Suprapubic skin (tissue), 3 donors: ENCODE data around the gene ZDHHC14.

Experiments
- POLR2A ChIP-seq, 2 donors: fragments of 450-650 bp; IDR thresholded peaks; one replicate each; pipeline ENCODE4 v1.6.1; 2017; ENCODE audit warnings: antibody characterized with exemption in 2 of 2, mild to moderate bottlenecking in 2 of 2, moderate library complexity in 2 of 2
- TF ChIP-seq, protein P1 (sequence below), 2 donors: fragments of 200-600 bp in 1 of 2; fragments of 450-650 bp in 1 of 2; sonication (generic) in 1 of 2; IDR thresholded peaks; one replicate each; pipeline ENCODE4 v1.5.1; 2016 to 2019; ENCODE audit warnings: antibody characterized with exemption in 2 of 2, mild to moderate bottlenecking in 1 of 2, moderate library complexity in 1 of 2

DNA sequence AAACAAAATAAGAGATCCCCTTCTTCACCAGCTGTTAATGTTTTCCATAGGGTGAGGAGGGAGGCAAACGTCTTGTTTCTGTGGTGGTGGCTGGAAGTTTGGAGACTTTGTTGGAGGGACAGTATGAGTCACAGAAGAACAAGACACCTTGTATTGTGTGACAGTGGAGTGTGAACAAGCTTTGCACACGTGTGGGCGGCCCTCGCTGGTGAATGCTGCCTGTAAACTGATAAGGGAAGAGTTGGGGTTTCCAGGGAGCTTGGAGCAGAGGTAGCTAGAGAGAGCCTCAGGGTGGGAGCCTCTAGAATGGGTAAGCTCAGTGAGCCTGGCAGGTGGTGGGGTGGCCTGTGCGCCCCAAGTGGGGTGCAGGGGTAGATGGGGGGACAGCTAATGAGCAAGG is 78.3 kb downstream of the ZDHHC14 start:
- TF ChIP-seq, protein P1, sequence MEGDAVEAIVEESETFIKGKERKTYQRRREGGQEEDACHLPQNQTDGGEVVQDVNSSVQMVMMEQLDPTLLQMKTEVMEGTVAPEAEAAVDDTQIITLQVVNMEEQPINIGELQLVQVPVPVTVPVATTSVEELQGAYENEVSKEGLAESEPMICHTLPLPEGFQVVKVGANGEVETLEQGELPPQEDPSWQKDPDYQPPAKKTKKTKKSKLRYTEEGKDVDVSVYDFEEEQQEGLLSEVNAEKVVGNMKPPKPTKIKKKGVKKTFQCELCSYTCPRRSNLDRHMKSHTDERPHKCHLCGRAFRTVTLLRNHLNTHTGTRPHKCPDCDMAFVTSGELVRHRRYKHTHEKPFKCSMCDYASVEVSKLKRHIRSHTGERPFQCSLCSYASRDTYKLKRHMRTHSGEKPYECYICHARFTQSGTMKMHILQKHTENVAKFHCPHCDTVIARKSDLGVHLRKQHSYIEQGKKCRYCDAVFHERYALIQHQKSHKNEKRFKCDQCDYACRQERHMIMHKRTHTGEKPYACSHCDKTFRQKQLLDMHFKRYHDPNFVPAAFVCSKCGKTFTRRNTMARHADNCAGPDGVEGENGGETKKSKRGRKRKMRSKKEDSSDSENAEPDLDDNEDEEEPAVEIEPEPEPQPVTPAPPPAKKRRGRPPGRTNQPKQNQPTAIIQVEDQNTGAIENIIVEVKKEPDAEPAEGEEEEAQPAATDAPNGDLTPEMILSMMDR (IDR thresholded peaks at IDR 0.05): no peak
- no peak for TF ChIP-seq POLR2A (IDR thresholded peaks at IDR 0.05)
